ENCODE data around the gene TFDP1.

DNA sequence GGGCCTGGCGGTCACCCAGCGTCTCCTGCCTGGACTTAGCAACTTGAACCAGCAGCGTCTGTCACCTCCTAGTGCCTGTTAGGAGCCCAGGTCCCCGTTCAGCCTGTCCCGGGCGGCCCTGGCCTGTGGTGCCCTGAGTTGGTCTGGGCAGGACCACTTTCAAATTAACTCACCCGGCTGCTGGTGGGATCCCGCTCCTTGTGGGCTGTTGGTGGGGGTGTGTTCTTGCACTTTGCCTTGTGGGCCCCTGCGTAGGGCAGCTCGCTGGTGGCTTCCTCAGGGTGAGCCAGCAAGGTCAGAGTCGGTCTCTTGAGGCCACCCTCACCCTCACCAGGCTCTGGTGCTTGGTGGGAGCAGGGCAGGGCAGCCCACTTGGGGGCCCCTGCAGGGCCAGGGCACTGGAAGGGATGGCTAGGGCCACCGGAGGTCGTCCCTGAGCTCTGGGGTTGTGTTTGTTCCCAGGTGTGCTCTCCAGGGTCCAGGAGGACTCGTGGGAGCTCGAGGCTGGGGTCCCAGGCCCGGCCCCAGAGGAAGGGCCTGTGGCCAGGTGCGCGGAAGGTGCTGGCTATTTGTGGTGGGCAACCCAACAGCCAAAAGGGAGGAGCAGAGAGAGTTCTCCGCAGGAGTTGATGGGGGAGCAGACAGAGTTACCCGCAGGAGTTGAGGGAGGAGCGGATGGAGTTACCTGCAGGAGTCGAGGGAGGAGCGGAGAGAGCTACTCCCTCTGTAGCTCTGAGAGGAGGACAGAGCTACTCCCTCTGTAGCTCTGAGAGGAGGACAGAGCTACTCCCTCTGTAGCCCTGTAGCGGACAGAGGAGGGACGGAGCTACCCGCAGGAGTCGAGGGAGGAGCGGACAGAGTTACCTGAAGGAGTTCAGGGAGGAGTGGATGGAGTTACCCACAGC is 16.9 kb downstream of the TFDP1 start:
- TF ChIP-seq SIN3A (IDR thresholded peaks at IDR 0.05; ENCODE audit: borderline replicate concordance, low read depth, low read length) (no peak), SMC3 (IDR thresholded peaks at IDR 0.05; ENCODE audit: low read depth, low read length) (no peak), RFX5 (IDR thresholded peaks at IDR 0.05; ENCODE audit: low read length) (no peak), MXI1 (IDR thresholded peaks at IDR 0.05; ENCODE audit: low read depth, low read length) (no peak)
- TF ChIP-seq, protein P1, sequence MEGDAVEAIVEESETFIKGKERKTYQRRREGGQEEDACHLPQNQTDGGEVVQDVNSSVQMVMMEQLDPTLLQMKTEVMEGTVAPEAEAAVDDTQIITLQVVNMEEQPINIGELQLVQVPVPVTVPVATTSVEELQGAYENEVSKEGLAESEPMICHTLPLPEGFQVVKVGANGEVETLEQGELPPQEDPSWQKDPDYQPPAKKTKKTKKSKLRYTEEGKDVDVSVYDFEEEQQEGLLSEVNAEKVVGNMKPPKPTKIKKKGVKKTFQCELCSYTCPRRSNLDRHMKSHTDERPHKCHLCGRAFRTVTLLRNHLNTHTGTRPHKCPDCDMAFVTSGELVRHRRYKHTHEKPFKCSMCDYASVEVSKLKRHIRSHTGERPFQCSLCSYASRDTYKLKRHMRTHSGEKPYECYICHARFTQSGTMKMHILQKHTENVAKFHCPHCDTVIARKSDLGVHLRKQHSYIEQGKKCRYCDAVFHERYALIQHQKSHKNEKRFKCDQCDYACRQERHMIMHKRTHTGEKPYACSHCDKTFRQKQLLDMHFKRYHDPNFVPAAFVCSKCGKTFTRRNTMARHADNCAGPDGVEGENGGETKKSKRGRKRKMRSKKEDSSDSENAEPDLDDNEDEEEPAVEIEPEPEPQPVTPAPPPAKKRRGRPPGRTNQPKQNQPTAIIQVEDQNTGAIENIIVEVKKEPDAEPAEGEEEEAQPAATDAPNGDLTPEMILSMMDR (IDR thresholded peaks at IDR 0.05), result no peak

All from SK-N-SH (cell line).